Spleen (tissue), 11 donors: ENCODE data around the gene GRM8. TPM values are rescaled to one million over a fixed set of nuclear protein-coding genes. Genes with fewer than 3 reads are reported as not detected.

Source experiments
- DNase-seq: peaks from one replicate; pipeline ENCODE4 v3.0.0-alpha.2; 2020
- H3K27ac ChIP-seq, 8 donors: fragments of 200-600 bp; sonication (generic) in 7 of 8; 1 replicate in 4 of 8; 2 replicates in 4 of 8; pipeline versions ENCODE4 v1.5.0 to v1.8.0; 2016 to 2021; ENCODE audit warnings: inconsistent platforms in 4 of 8, mild to moderate bottlenecking in 4 of 8, moderate library complexity in 1 of 8
- H3K27me3 ChIP-seq, 7 donors: fragments of 200-600 bp; sonication (generic) in 6 of 7; replicated peaks in 1 of 7; 1 replicate in 4 of 7; 2 replicates in 3 of 7; pipeline versions ENCODE4 v1.5.0 to v1.8.0; 2016 to 2021; ENCODE audit warnings: inconsistent platforms in 3 of 7, mild to moderate bottlenecking in 1 of 7
- H3K36me3 ChIP-seq, 6 donors: fragments of 200-600 bp; sonication (generic) in 5 of 6; 1 replicate in 4 of 6; 2 replicates in 2 of 6; pipeline versions ENCODE4 v1.5.0 to v1.8.0; 2016 to 2021; ENCODE audit warnings: inconsistent platforms in 2 of 6
- H3K4me1 ChIP-seq, 6 donors: fragments of 200-600 bp; sonication (generic) in 5 of 6; 1 replicate in 3 of 6; 2 replicates in 3 of 6; pipeline versions ENCODE4 v1.5.0 to v1.8.0; 2016 to 2021; ENCODE audit warnings: inconsistent platforms in 3 of 6
- H3K4me3 ChIP-seq, 8 donors: fragments of 200-600 bp; sonication (generic) in 7 of 8; 1 replicate in 4 of 8; 2 replicates in 4 of 8; pipeline versions ENCODE4 v1.5.0 to v1.8.0; 2016 to 2021; ENCODE audit warnings: inconsistent platforms in 4 of 8, mild to moderate bottlenecking in 4 of 8, moderate library complexity in 2 of 8
- H3K9me3 ChIP-seq, 8 donors: fragments of 200-600 bp; sonication (generic) in 7 of 8; 1 replicate in 4 of 8; 2 replicates in 4 of 8; pipeline versions ENCODE4 v1.5.0 to v1.8.0; 2016 to 2021; ENCODE audit warnings: inconsistent platforms in 4 of 8
- CTCF ChIP-seq, 11 experiments: fragments of 200-600 bp in 7 of 11; fragments of 450-650 bp in 4 of 11; sonication (generic) in 4 of 11; IDR thresholded peaks in 8 of 11; conservative IDR thresholded peaks in 3 of 11; 1 replicate in 7 of 11; 2 replicates in 4 of 11; pipeline versions ENCODE4 v1.4.0 to v1.8.0; 2016 to 2021; ENCODE audit warnings: antibody characterized with exemption in 11 of 11, inconsistent platforms in 4 of 11, mild to moderate bottlenecking in 1 of 11
- POLR2A ChIP-seq, 3 donors: fragments of 450-650 bp; IDR thresholded peaks; one replicate each; pipeline ENCODE4 v1.5.1; 2017; ENCODE audit warnings: antibody characterized with exemption in 3 of 3, mild to moderate bottlenecking in 1 of 3
- POLR2AphosphoS5 ChIP-seq, 3 donors: sonication (generic); formaldehyde crosslinking; IDR thresholded peaks; one replicate each; pipeline ENCODE4 v1.5.1; 2017; ENCODE audit warnings: antibody characterized with exemption in 3 of 3
- WGBS, 5 donors: extraction: QIAGEN DNeasy Blood & Tissue Kit in 3 of 5; methylation state at CpG; one replicate each; pipeline versions ENCODE4 v1.1.5 to v1.1.7; 2013 to 2018; 5-methylcytosine and 5-hydroxymethylcytosine counted together
- intact Hi-C: fragments of 100-400 bp; cut with DNase I; formaldehyde crosslinking; loops from one replicate; pipeline ENCODE4 v1.15.0; 2023; ENCODE audit warnings: low total_unique reads
- polyA plus RNA-seq, 3 donors: library from polyadenylated mRNA; stranded (reverse); fragments of 200-250 nt; gene quantifications; one replicate each; pipeline ENCODE4 v1.2.1, GENCODE V29; 2013
- total RNA-seq, 7 donors: library from RNA; depleted of rRNA in 3 of 7; stranded (reverse); fragments of >200 nt in 3 of 7; fragmentation: NEBNext Ultra II Directional in 4 of 7; extraction: Animal tissue kit (Norgen Biotek cat#: 25700) in 4 of 7; gene quantifications; one replicate each; pipeline versions ENCODE4 v1.1.0 to v1.2.1, GENCODE V29; 2016 to 2021
- donor health status: healthy with polysubstance abuse.
- donor health status: DM: no; HTN: no; CAD: no; lungs with moderate emphysema.
- donor health status: DM: no; HTN: no; CAD: no.
- donor health status: Bipolar disorder and iron deficiency.
- donor health status: healthy.
- donor health status: DM: no; HTN: no; CAD: no.
- donor health status: DM: yes; HTN: yes; CAD: no.

The GRM8 gene
- total and polyA plus RNA-seq, 10 donors = 0.30 to 0.60 TPM; not detected in 8

- intact Hi-C loops = no loop called here
- WGBS, 5 donors = 0 to 1% (median 1%) methylated on average over 62 to 84 of the region's 84 CpGs
- peaks cover 0 to 97% (median 47%) of the 10 kb centered on the region in 7 donors for H3K27me3 ChIP-seq
- H3K27ac ChIP-seq = peak overlapping the region in 4 of 8 donors; percentile 9 to 28 (median 22)
- DNase-seq = peak; percentile 90
- H3K4me3 ChIP-seq = peak overlapping the region; percentile 51 to 86 (median 80)
- H3K9me3 ChIP-seq = no peaks in the 10 kb centered on the region
- no peaks in the 10 kb centered on the region for H3K36me3 ChIP-seq
- H3K4me1 ChIP-seq = peaks cover 17 to 42% (median 33%) of the 10 kb centered on the region in 6 donors
- TF ChIP-seq POLR2AphosphoS5 (IDR thresholded peaks at IDR 0.05) (peak in 1 of 3 donors; percentile 14), POLR2A (IDR thresholded peaks at IDR 0.05) (no peak), CTCF (IDR thresholded peaks at IDR 0.05 in 8 of 11, conservative IDR thresholded peaks at IDR 0.05 in 3 of 11) (peak; percentile 35 to 92 (median 88))
Measured at GRCh38 chr7:127253281-127254162, 781 bp upstream of the GRM8 start.

- Histone ChIP-seq H3K4me1 (peaks cover 17 to 42% (median 33%) of the 10 kb centered on the region in 6 donors), H3K4me3 (peak overlapping the region; percentile 51 to 86 (median 80)), H3K27ac (peak overlapping the region in 1 of 8 donors; percentile 17), H3K27me3 (peaks cover 0 to 100% (median 47%) of the 10 kb centered on the region in 7 donors), H3K9me3 (no peaks in the 10 kb centered on the region), H3K36me3 (no peaks in the 10 kb centered on the region)
- 1 to 4% (median 2%) methylated on average over 11 of the region's 11 CpGs for WGBS, 5 donors
- DNase-seq = no peak
- no peak for TF ChIP-seq POLR2AphosphoS5 (IDR thresholded peaks at IDR 0.05)
- no peak for TF ChIP-seq POLR2A (IDR thresholded peaks at IDR 0.05)
- no peak for TF ChIP-seq CTCF (IDR thresholded peaks at IDR 0.05 in 8 of 11, conservative IDR thresholded peaks at IDR 0.05 in 3 of 11)
- intact Hi-C loops = no loop called here
Measured at GRCh38 chr7:127252377-127252713, 396 bp downstream of the GRM8 start.

- H3K27ac ChIP-seq = no peak overlapping the region
- H3K9me3 ChIP-seq = no peaks in the 10 kb centered on the region
- no peaks in the 10 kb centered on the region for H3K36me3 ChIP-seq
- intact Hi-C loops = no loop called here
- WGBS, 5 donors = 1 to 2% (median 1%) methylated on average over 58 to 81 of the region's 81 CpGs
- peaks cover 17 to 42% (median 33%) of the 10 kb centered on the region in 6 donors for H3K4me1 ChIP-seq
- no peak for TF ChIP-seq POLR2A (IDR thresholded peaks at IDR 0.05)
- TF ChIP-seq POLR2AphosphoS5 (IDR thresholded peaks at IDR 0.05) = no peak
- no peak for TF ChIP-seq CTCF (IDR thresholded peaks at IDR 0.05 in 8 of 11, conservative IDR thresholded peaks at IDR 0.05 in 3 of 11)
- peak overlapping the region; percentile 51 to 86 (median 80) for H3K4me3 ChIP-seq
- H3K27me3 ChIP-seq = peaks cover 0 to 100% (median 47%) of the 10 kb centered on the region in 7 donors
- DNase-seq = peak; percentile 70
Measured at GRCh38 chr7:127251465-127252376, 1.0 kb downstream of the GRM8 start.
